ENCODE results near the gene FZD4. TPM values are rescaled to one million over a fixed set of nuclear protein-coding genes. Genes with fewer than 3 reads are reported as not detected.

The FZD4 gene
- total RNA-seq, 1 experiment from 2014 or later, result 7.7 TPM

- TF ChIP-seq MLX (CRISPR knock-in tag; IDR thresholded peaks at IDR 0.05), result no peak
- no peak for TF ChIP-seq CREM (CRISPR knock-in tag; IDR thresholded peaks at IDR 0.05)
- no peak for TF ChIP-seq RELA (CRISPR knock-in tag; IDR thresholded peaks at IDR 0.05; ENCODE audit: borderline replicate concordance)
- no peak for TF ChIP-seq GABPB1 (CRISPR knock-in tag; IDR thresholded peaks at IDR 0.05)
- no peak for TF ChIP-seq ATF6 (CRISPR knock-in tag; IDR thresholded peaks at IDR 0.05)
- DNase-seq (ENCODE audit: low spot score) (no peak), ATAC-seq (no peak)
- ChIA-PET CTCF (interaction anchor here (0.7 to 0.9 kb wide), 3 partner anchors 18 to 60 kb away, joined by 3 read pairs; partner anchors contain the start of gene TMEM135), POLR2A (no interaction called here)
- peaks cover 17% of the 10 kb centered on the region for H3K9me3 Mint-ChIP-seq
- H3K4me1 Mint-ChIP-seq, result no peaks in the 10 kb centered on the region
- H3K36me3 Mint-ChIP-seq, result peaks cover 3% of the 10 kb centered on the region
- H3K27ac Mint-ChIP-seq, result no peak overlapping the region
- no peaks in the 10 kb centered on the region for H3K27me3 Mint-ChIP-seq (ENCODE audit: low read depth)
- no peak overlapping the region for H3K4me3 Mint-ChIP-seq
These were observed 22.4 kb upstream of the FZD4 start for GRCh38 chr11:86977441-86978050.

GRCh38 chr11:86972734-86973133 lies 17.5 kb upstream of the FZD4 start:
- Mint-ChIP-seq H3K27me3 (ENCODE audit: low read depth) (0 out of 2 replicates have a peak, but pooled peaks cover 3% of the 10 kb centered on the region), H3K36me3 (peaks cover 4% of the 10 kb centered on the region), H3K4me1 (peaks cover 8% of the 10 kb centered on the region), H3K4me3 (no peak overlapping the region), H3K9me3 (peaks cover 18% of the 10 kb centered on the region), H3K27ac (no peak overlapping the region)
- POLR2A ChIA-PET, result no interaction called here
- CTCF ChIA-PET, result no interaction called here
- DNase-seq (ENCODE audit: low spot score), result no peak
- ATAC-seq, result no peak
- no peak for TF ChIP-seq ZNF425 (CRISPR knock-in tag; conservative IDR thresholded peaks at IDR 0.05)
- no peak for TF ChIP-seq CREB1 (CRISPR knock-in tag; IDR thresholded peaks at IDR 0.05)
- TF ChIP-seq HMGA2 (CRISPR knock-in tag; IDR thresholded peaks at IDR 0.05), result no peak
- no peak for TF ChIP-seq E2F4 (CRISPR knock-in tag; IDR thresholded peaks at IDR 0.05; ENCODE audit: borderline replicate concordance, low read depth)
- TF ChIP-seq ZNF532 (CRISPR knock-in tag; IDR thresholded peaks at IDR 0.05; ENCODE audit: borderline replicate concordance), result no peak
- TF ChIP-seq JAZF1 (CRISPR knock-in tag; IDR thresholded peaks at IDR 0.05), result no peak
- no peak for TF ChIP-seq GRHL2 (CRISPR knock-in tag; IDR thresholded peaks at IDR 0.05; ENCODE audit: insufficient replicate concordance, severe bottlenecking)
- TF ChIP-seq IRF2 (CRISPR knock-in tag; IDR thresholded peaks at IDR 0.05; ENCODE audit: borderline replicate concordance, low read depth), result no peak
- no peak for TF ChIP-seq FOXJ3 (CRISPR knock-in tag; IDR thresholded peaks at IDR 0.05; ENCODE audit: borderline replicate concordance)
- no peak for TF ChIP-seq FOXP4 (CRISPR knock-in tag; IDR thresholded peaks at IDR 0.05)
- no peak for TF ChIP-seq ATF6 (CRISPR knock-in tag; IDR thresholded peaks at IDR 0.05)
- no peak for TF ChIP-seq ATF1 (CRISPR knock-in tag; IDR thresholded peaks at IDR 0.05)
- TF ChIP-seq EMX1 (CRISPR knock-in tag; IDR thresholded peaks at IDR 0.05), result no peak
- TF ChIP-seq ERG (CRISPR knock-in tag; IDR thresholded peaks at IDR 0.05), result no peak
